Endothelial cell (in vitro differentiated cells): ENCODE data around the gene NPTN. TPM values are rescaled to one million over a fixed set of nuclear protein-coding genes. Genes with fewer than 3 reads are reported as not detected.

Experiments used
- DNase-seq: peaks from one replicate; pipeline ENCODE4 v3.0.0; 2021; ENCODE audit warnings: low spot score
- H3K27ac Mint-ChIP-seq: one replicate; pipeline ENCODE4 v1.8.0; 2021; ENCODE audit warnings: mixed read lengths, inconsistent platforms; ENCODE audit not compliant: unreplicated experiment
- H3K27me3 Mint-ChIP-seq: one replicate; pipeline ENCODE4 v1.8.0; 2021; ENCODE audit warnings: mild to moderate bottlenecking, moderate library complexity, mixed read lengths, inconsistent platforms; ENCODE audit not compliant: unreplicated experiment
- H3K36me3 Mint-ChIP-seq: one replicate; pipeline ENCODE4 v1.8.0; 2021; ENCODE audit warnings: mild to moderate bottlenecking, low read depth, mixed read lengths, inconsistent platforms; ENCODE audit not compliant: unreplicated experiment
- H3K4me1 Mint-ChIP-seq: one replicate; pipeline ENCODE4 v1.8.0; 2021; ENCODE audit warnings: mild to moderate bottlenecking, mixed read lengths, inconsistent platforms; ENCODE audit not compliant: unreplicated experiment
- H3K4me3 Mint-ChIP-seq: one replicate; pipeline ENCODE4 v1.8.0; 2021; ENCODE audit warnings: mild to moderate bottlenecking, mixed read lengths, inconsistent platforms; ENCODE audit not compliant: unreplicated experiment
- H3K9me3 Mint-ChIP-seq: one replicate; pipeline ENCODE4 v1.8.0; 2021; ENCODE audit warnings: mixed read lengths, inconsistent platforms; ENCODE audit not compliant: unreplicated experiment
- total RNA-seq: library from RNA; stranded (reverse); fragmentation: NEBNext Ultra II Directional; extraction: Animal tissue kit (Norgen Biotek cat#: 25700); gene quantifications from one replicate; pipeline ENCODE4 v1.2.1, GENCODE V29; 2021; ENCODE audit not compliant: unreplicated experiment
- TF ChIP-seq, protein P1 (sequence below): fragments of 200-600 bp; sonication (generic); IDR thresholded peaks from one replicate; pipeline ENCODE4 v1.5.0; 2021; ENCODE audit warnings: antibody characterized with exemption; ENCODE audit not compliant: unreplicated experiment

The NPTN gene
- total RNA-seq, 1 donor from 2014 or later: 223 TPM

DNA sequence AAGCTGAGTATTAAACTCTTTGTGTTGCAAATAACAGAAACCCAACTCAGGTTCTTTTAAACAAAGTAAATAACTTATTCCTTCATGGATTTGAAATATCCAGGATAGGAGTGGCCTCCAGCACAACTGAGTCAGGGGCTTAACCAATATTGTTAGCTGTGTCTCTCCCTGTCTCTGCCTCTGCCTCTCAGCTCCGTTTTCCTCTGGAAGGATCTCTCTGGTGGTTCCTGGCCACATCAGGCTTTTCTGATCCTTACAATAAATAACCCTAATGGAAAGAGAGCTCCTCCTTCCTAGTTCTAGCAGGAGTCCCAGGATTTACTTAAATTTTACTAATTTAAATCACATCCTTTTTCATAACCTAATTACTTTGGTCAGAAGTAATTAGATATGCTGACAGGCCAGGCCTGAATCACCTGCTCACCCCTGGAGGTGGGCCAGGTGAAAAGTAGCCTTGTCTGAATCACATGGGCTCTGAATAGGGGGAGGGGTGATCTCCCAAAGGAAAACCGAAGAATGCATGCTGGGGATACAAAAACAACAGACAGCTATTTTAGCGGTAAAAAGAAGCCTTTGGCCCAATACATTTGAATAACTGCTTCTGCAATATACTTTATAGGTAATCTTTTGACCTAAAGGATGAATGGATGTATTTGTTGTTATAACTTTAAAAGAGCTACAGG lies 114.9 kb downstream of the NPTN start:
- Mint-ChIP-seq H3K4me1 (peaks cover 14% of the 10 kb centered on the region), H3K27me3 (peaks cover 1% of the 10 kb centered on the region), H3K4me3 (no peak overlapping the region), H3K27ac (no peak overlapping the region), H3K9me3 (no peaks in the 10 kb centered on the region), H3K36me3 (no peaks in the 10 kb centered on the region)
- TF ChIP-seq, protein P1, sequence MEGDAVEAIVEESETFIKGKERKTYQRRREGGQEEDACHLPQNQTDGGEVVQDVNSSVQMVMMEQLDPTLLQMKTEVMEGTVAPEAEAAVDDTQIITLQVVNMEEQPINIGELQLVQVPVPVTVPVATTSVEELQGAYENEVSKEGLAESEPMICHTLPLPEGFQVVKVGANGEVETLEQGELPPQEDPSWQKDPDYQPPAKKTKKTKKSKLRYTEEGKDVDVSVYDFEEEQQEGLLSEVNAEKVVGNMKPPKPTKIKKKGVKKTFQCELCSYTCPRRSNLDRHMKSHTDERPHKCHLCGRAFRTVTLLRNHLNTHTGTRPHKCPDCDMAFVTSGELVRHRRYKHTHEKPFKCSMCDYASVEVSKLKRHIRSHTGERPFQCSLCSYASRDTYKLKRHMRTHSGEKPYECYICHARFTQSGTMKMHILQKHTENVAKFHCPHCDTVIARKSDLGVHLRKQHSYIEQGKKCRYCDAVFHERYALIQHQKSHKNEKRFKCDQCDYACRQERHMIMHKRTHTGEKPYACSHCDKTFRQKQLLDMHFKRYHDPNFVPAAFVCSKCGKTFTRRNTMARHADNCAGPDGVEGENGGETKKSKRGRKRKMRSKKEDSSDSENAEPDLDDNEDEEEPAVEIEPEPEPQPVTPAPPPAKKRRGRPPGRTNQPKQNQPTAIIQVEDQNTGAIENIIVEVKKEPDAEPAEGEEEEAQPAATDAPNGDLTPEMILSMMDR: no peak
- no peak for DNase-seq

DNA sequence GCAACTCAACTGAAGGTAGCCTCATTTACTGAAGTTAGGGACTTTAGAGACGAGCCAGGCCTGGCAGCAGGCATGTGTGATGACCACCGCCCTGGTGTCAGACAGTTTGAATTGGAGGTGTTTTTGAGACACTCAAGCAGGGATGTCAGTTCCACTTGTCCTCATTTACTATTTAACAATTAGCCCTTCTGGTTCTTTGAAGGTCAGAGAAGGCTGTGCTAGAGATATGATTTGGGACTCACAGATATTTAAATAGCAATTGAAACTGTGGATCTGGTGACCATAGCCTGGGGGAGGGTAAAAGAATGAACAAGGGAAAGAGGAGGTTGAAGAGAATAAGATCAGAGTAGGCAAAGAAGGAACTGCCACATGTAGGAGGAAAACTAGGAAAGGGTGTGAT lies 115.6 kb downstream of the NPTN start:
- no peak overlapping the region for H3K27ac Mint-ChIP-seq
- no peak overlapping the region for H3K4me3 Mint-ChIP-seq
- TF ChIP-seq, protein P1: no peak
- no peaks in the 10 kb centered on the region for H3K36me3 Mint-ChIP-seq
- peaks cover 1% of the 10 kb centered on the region for H3K27me3 Mint-ChIP-seq
- peaks cover 14% of the 10 kb centered on the region for H3K4me1 Mint-ChIP-seq
- no peak for DNase-seq
- H3K9me3 Mint-ChIP-seq: no peaks in the 10 kb centered on the region

DNA sequence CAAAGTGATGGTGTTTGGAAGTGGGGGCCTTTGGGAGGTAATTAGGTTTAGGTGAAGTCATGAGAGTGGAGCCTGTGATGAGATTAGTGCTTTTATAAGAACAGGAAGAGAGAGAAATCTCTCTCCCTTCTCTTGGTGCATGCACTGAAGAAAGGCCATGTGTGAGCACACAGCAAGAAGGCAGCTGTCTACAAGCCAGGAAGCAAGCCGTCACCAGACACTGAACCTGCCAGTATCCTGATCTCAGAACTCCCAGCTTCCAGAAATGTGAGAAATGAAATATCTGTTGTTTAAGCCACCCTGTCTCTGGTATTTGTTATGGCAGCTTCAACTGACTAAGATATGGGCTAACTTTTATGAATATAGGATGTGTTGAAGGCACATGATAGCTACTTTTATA lies 117.7 kb downstream of the NPTN start:
- H3K9me3 Mint-ChIP-seq: no peaks in the 10 kb centered on the region
- no peaks in the 10 kb centered on the region for H3K36me3 Mint-ChIP-seq
- H3K4me3 Mint-ChIP-seq: no peak overlapping the region
- peaks cover 1% of the 10 kb centered on the region for H3K27me3 Mint-ChIP-seq
- peaks cover 14% of the 10 kb centered on the region for H3K4me1 Mint-ChIP-seq
- no peak overlapping the region for H3K27ac Mint-ChIP-seq
- no peak for DNase-seq
- TF ChIP-seq, protein P1: no peak

Other genes with a start within 250 kb of the NPTN start
- not detected for gene REC114, start 190.2 kb downstream of the NPTN start, total RNA-seq
- 552 TPM for gene CD276, start 51.0 kb upstream of the NPTN start, total RNA-seq
- gene INSYN1, start 120.0 kb upstream of the NPTN start, total RNA-seq: 4.8 TPM
- not detected for gene TBC1D21, start 240.2 kb upstream of the NPTN start, total RNA-seq